GM12878 (cell line): ENCODE data around the gene PTX4.

Experiments used
- EZH2 ChIP-seq: IDR thresholded peaks from 2 replicates; pipeline ENCODE4 v1.6.1; 2012; ENCODE audit warnings: low read depth, mild to moderate bottlenecking, control low read depth, inconsistent platforms, low read length, borderline replicate concordance; ENCODE audit not compliant: control insufficient read depth
- HDAC2 ChIP-seq: fragments of 200-600 bp; sonication (generic); IDR thresholded peaks from 2 replicates; pipeline ENCODE4 v1.6.1; 2017
- TCF7 ChIP-seq: IDR thresholded peaks from 2 replicates; pipeline ENCODE4 v1.6.1; 2014; ENCODE audit warnings: antibody characterized with exemption, borderline replicate concordance

DNA sequence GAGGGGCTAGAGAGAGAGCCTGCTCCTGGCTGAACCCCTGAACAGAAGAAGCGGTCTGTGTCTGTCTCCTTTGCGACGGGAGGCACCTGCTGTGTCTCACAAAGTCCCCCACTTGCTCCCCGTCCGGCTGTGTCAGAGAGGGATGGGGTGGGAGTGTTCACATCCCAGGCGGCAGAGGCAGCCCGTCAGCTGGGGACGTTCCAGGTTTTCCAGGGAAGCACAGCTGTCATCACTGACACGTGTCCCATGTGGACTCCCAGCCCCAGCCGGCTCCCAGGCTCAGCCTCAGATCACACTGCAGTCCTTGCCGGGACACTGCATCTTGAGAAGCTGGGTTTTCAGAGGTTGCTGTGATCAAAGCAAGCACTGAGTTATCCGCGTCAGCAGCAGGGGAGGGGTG is 6.0 kb upstream of the PTX4 start:
- no peak for TF ChIP-seq EZH2
- TF ChIP-seq HDAC2 = no peak
- TF ChIP-seq TCF7 = no peak
